T-helper 2 cell treated with Interferon-gamma antibody and Interleukin-4, amounts not matched to agents 100 ng/mL and 5 ng/mL, for 36 hours (primary cell): ENCODE results near the gene COL26A1. TPM values are rescaled to one million over a fixed set of nuclear protein-coding genes. Genes with fewer than 3 reads are reported as not detected.
"Not testable (repeated sequence)": the region's sequence is repeated elsewhere in the genome, so short reads cannot be mapped to it uniquely, and the experiment has no call there.

ENCODE experiments used
- intact Hi-C: fragments of 100-400 bp; cut with micrococcal nuclease; formaldehyde crosslinking; loops from one replicate; pipeline ENCODE4 v1.15.1; 2023
- total RNA-seq: library from RNA; stranded (reverse); gene quantifications from 2 replicates; pipeline ENCODE4 v1.2.3, GENCODE V29; 2022

COL26A1 gene
- total RNA-seq, 1 donor from 2014 or later, result not detected

DNA sequence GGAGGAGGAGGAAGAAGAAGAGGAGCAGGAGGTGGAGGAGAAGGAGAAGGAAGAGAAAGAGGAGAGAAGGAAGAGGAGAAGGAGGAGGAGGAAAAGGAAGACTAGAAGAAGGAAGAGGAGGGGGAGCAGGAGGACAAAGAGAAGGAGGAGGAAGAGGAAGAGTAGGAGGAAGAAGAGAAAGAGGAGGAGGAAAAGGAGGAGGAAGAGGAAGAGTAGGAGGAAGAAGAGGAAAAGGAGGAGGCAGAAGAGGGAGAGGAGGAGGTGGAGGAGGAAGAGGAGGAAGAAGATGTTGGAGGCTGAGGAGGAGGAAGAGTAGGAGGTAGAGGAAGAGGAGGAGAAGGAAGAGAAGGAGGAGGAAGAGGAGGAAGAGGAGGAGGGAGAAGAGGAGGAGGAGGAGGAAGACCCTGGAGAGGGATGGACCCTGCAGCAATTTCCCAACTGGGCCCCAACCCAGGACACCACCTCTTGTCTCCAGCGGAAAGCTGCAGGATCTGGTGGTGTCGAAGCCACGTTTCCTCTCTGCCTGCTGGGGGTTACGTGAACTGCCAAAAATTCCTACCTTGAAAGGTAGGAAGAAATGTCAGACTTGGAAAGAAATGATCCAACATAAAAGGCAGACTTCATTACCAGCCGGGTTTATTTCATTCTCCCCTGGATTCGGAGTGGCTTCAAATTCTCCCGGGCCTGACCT is 38.9 kb downstream of the COL26A1 start:
- intact Hi-C loops, result no loop called here

DNA sequence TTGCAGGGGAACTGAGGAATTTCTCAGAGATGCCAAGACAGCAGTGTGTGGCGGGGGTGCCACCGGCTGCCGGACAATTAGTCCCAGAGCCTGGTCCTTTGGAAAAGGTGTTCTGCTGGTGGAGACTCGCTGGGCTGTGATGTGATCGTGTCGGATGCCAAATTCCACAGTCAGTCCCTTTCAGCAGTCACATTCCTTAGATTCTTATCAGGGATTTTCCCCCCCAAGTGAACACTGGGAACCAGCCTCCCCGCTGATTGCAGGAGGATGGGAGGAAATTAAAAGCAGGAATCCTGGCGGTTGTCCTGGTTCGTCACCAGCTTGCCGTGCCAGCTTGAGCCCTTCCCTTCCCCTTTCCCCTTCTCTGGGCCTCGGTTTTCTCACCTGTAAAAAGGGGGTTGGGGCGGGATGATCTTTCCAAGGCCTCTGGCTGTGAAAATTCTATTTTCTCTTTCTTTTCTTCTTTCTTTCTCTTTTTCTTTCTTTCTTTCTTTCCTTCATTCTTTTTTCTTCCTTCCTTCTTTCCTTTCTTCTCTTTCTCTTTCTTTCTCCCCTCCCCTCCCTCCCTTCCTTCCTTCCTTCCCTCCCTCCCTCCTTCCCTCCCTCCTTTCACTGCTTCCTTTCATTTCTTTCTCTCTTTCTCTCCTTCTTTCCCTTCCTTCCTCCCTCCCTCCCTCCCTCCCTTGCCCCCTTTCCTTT is 39.6 kb downstream of the COL26A1 start:
- intact Hi-C loops, result no loop called here

DNA sequence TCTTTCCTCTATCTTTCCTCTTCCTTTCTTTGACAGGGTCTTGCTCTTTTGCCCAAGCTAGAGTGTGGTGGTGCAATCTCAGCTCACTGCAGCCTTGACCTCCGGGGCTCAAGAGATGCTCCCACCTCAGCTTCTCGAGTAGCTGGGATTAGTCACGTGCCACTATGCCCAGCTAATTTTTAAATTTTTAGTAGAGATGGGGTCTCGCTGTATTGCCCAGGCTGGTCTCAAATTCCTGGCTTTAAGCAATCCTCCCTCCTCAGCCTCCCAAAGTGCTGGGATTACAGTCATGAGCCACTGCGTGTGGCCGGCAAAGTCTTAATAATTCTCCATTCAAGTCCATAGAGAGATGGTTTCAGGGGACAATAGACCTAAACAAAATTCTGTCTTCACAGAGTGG is 40.2 kb downstream of the COL26A1 start:
- intact Hi-C loops, result no loop called here

DNA sequence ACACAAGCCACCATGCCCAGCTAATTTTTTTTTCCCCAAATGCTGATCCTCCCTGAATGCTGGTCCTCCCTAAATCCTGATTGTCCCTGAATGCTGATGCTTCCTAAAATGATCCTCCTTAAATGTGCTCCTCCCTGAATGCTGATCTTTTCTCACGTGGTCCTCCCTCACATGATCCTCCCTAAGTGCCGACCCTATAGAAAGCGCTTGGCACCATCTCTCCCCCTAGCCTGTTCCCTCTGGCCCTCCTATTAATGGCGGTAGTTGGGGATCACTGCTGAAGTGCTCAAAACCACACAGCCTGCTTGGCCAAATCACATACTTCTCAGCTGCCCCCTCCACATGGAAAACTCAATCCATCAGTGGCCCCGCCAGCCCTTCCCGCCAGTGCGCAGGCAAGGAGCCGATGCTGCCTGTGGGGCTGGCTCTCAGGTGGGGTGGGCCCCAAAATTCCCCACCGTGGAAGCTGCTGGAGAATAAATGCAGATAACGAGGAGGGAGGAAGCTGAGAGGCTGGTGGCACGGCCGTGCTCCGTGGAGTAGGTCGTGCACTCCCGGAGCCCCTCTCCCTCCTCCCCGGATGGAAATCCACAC is 42.9 kb downstream of the COL26A1 start:
- intact Hi-C loops, result no loop called here

DNA sequence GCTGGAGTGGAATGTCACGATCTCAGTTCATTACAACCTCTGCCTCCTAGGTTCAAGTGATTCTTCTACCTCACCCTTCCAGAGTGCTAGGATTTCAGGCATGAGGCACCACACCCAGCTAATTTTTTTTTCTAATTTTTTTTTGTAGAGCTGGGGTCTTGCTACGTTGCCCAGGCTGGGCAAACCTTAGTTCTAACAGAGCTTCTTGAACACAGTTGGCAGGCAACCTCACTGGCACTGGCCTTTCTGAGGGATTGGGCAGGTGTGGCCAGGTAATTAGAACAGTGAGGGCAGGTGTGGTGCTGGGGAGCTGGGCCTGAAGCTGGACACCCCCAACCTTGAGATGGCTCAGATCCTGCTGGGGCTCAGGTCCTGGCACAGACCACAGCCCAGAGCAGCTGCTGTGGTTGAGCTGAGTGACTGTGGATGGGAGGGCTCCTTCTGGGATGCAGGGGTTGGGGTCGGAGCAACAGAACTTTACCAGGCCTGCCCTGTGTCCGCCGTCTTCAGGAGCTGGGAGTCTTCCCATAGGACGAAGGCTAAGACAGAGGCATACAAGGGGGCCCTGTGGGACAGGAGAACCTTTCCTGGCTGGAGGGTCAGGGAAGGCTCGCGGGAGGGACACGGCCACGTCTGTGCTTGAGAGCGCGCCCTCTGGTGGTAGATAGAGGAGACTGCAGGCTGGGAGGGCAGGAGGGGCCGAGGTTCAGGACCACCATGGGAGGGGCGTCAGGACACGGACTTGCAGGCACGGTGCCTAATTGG is 48.2 kb downstream of the COL26A1 start:
- intact Hi-C loops, result loop anchor here (1.0 to 2.0 kb wide), 2 partner anchors 47 to 96 kb away; no protein-coding TSS in a partner anchor

DNA sequence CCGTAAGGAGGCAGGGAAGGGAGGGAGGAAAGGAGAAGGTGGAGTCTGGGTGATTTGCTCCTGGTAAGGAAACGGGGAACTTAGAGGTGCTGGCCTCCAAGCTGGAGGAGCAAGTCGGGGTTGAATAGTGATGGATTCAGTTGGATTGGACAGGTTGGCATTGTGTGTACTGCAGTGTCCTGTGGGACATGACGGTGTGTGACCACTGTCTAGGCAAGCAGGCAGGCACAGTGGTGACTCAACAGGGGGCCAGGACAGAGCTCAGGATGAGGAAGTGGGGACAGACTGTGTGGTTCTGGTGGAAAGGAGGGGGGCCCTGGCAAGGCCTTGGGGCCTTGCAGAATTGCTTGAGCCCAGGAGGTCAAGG is 48.8 kb downstream of the COL26A1 start:
- intact Hi-C loops, result loop anchor here (1.0 to 2.0 kb wide), 2 partner anchors 47 to 95 kb away; no protein-coding TSS in a partner anchor

DNA sequence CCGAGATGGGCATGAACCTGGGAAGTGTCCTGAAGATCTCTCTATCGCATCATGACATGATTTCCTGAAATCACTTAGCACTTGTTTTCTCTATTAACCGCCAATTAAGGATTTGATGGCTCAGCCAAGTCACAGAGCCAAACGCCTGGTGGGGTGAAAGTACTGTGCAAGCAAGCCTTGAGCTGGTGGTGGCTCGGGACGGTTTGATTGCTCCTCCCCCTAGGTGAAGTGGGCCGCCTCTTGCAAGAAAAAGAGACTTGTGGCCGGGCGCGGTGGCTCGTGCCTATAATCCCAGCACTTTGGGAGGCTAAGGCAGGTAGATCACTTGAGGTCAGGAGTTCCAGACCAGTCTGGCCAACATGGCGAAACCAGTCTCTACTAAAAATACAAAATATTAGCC is 50.3 kb downstream of the COL26A1 start:
- intact Hi-C loops, result no loop called here

DNA sequence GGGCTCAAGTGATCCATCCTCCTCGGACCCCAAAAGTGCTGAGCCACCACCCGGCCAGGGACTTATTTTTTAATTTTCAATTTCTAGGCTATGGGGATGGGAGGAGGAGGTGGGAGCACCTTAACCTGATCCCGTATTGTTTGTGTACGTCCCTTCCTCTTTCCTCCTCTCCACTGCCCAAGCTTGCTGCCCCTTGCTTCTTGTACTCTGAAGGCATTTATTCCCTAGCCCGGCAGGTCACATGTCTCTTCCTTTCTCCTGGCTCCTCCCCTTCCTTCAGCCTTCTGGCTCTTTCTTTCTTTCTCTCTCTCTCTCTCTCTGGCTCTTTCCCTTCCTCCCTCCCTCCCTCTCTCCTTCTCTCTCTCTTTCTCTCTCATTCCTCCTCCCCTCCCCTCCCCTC is 56.0 kb downstream of the COL26A1 start:
- intact Hi-C loops, result no loop called here

DNA sequence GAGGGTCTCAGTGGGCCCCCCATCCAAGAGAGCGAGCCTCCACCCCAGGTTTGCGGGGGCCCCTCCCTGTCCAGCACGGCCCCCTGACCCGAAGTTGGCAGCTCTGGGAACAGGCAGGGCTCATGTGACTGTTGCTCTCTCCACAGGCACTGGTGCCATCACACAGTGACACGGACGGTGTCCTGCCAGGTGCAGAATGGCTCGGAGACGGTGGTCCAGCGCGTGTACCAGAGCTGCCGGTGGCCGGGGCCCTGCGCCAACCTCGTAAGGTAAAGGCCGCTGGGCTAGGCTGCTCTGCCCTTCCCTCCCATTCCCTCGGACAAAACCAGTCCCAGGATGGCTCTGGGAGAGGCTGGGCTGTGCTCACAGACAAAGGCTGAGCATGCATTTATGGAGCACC is 57.2 kb downstream of the COL26A1 start:
- intact Hi-C loops, result no loop called here

DNA sequence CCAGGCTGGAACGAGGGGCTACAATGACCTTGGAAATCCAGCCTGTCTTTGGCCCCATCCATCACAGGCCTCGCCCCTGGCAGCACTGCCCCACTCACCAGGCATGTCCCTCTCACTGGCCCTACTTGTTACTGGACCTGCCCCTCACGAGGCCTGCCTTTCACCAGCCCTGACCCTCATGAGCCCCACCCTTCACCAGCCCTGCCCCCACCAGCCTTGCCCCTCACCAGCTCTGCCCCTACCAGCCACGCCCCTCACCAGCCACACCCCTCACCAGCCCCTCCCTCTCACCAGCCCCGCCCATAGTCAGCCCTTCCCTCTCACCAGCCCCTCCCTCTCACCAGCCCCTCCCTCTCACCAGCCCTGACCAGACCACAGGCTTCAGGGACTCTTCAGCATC is 57.8 kb downstream of the COL26A1 start:
- intact Hi-C loops, result no loop called here

DNA sequence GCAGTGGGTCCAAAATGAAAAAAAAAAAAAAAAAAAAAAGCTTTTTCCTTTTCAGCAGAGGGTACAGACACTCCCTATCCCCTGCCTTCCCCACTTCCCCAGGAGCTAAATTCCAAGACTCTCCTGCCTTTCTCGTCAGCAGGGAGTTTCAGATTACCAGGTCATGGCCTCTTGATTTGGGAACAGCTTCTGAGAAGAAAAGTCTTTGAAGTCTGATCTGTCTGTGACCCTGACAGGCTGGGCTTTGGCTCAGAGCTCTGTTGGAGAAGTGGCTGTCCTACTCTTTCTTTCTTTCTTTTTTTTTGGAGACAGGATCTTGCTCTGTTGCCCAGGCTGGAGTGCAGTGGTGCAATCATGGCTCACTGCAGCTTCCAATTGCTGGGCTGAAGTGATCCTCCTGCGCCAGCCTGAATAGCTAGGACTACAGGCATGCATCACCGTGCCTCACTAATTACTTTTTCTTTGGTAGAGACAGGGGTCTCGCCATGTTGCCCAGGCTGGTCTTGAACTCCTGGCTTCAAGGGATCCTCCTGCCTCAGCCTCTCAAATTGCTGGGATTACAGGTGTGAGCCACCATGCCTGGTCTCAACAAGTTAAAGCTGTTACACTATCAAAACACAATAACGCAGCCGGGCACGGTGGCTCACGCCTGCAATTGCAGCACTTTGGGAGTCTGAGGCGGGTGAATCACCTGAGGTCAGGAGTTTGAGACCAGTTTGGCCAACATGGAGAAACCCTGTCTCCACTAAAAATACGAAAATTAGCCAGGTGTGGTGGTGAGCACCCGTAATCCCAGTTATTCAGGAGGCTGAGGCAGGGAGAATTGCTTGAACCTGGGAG is 59.9 kb downstream of the COL26A1 start:
- intact Hi-C loops, result no loop called here

DNA sequence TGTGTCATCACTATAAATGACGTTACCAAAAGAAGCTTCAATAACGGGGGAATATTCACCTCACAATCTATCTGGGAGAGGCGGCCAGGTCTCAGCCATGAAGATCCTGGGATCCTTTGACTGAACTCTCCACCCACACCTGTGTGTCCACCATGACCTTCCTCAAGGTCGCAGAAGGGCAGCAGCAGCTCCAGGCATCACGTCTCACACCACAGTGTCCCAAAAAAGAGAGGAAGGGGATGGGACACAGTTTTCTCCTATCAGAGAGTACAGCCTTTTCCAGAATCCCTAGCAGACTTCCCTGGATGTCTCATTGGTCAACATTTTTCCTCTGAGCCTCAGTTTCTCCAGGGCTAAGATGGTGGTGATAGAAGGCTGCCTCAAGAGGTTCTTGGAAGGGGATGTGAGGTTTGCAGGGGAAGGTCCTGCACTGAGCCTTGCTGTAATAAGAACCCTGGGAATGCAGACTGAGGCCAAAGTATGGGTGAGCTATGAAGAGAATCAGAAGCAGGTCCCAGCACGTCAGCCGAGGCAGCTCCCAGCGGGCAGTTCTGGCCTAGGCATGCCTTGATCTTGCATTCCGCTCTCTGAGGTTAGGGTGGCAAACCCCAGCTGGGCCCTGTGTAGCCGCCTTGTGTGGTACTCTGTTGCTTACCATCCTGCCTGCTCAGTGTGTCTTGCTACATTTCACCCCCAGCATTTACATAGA is 63.8 kb downstream of the COL26A1 start:
- intact Hi-C loops, result no loop called here

DNA sequence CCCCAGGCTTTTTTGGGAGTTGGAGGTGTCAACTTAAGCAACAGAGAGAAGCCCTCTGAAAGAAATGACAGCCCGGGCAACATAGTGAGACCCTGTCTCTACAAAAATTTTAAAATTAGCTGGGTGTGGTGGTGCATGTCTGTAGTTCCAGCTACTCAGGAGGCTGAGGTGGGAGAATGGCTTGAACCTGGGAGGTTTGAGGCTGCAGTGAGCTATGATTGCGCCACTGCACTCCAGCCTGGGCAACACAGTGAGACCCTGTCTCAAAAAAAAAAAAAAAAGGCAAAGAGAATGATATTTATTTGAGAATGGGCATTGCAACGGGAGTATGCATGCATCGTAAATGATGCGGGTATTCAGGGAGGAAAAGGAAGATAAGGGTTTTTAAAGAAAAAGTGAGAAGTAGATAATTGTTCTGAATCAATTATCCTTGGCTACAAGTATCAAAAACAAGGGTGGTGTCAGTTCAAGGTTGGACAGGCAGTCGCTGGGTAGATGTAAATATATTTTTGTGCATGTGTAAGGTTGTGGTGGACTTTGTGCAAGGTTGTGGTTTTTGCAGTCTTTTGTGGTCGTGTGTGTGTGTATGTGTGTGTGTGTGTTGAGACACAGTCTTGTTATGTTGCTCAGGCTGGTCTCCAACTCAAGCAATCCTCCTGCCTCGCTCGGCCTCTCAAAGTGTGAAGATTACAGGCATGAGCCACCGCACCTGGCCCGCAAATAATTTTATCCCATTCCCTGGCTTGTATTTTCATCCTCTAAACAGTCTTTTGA is 65.6 kb downstream of the COL26A1 start:
- intact Hi-C loops, result no loop called here

DNA sequence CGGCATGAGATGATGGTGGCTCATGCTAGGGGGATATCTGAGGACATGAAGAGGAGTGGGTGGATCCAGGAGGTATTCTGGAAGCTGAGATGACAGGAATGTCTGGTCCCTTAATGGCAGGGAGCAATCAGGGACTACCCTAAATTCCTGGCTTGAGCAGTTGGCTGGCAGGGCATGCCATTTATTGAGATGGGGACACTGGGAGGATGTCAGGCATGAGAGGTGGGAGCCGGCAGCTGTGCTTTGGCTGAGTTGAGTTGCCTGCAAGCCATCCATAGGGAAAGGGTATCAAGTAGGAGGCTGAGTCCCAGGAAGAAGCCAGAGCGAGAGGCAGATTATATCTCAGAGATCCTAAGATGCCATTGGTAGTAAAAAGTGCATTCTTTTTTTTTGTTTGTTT is 69.6 kb downstream of the COL26A1 start:
- intact Hi-C loops, result no loop called here

DNA sequence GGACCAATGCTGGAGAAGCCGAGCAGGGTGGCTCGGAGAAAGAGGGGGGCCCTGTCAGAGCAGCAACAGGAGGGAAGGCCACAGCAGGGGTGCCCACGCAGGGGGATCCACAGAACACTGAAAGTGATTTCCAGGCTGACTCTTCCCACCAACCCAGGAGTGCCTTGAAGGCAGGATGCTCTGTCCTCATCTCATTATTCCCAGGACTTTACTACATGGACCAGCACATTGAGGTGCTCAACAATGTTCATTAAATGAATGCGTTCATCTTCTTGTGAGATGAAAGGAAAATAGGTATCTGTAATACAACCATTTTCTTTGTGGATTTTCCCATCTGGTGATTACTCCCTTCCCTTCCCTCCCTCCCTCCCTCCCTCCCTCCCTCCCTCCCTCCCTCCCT is 71.0 kb downstream of the COL26A1 start:
- intact Hi-C loops, result no loop called here

DNA sequence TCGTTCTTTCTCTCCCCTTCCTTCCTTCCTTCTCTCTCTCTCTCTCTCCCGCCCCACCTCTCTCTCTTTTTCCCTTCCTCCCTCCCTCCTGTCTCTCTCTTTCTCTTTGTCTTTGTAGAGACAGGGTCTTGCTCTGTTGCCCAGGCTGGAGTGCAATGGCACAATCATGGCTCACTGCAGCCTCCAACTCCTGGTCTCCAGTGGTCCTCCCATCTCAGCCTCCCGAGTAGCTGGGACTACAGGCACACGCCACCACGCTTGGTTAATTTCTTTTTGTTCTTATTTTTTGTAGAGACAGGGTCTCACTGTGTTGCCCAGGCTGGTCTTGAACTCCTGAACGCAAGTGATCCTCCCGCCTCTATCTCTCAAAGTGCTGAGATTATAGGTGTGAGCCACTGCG is 71.5 kb downstream of the COL26A1 start:
- intact Hi-C loops, result not testable (repeated sequence)

DNA sequence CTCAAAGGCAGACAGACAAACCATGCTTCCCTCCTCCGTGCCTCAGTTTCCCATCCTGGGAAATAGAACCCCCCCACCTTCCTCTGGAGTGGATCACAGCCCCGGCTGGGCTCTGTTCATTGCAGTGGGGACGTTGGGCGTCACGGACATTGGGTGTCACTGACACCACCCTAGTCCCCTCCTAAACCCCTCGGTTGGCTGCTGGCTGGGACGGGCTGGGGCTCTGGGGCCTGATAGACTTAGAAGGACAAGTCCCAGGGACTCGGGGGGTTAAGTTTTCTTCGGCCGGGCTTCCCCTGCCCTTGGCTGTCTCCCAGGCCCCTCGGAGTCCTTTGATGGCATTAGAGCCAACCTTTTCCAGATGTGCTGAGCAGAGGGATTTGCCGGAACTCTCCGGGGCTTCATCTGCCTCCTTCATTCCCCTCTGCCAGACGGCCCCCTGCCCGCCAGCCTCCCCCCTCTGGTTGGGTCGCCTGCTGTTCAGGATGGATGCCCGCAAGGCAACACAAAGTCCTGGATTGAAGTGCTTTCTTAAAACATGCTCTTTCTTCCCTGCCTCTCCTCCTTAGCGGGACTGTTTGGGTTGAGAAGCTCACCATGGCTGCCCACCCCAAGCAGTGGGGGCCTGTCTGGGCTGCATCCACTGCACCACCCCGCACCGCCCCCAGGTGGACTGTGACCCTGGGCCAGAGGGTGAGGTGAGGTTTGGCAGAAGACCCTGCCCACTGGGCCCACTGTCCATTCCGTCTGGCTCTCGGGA is 73.0 kb downstream of the COL26A1 start:
- intact Hi-C loops, result no loop called here

DNA sequence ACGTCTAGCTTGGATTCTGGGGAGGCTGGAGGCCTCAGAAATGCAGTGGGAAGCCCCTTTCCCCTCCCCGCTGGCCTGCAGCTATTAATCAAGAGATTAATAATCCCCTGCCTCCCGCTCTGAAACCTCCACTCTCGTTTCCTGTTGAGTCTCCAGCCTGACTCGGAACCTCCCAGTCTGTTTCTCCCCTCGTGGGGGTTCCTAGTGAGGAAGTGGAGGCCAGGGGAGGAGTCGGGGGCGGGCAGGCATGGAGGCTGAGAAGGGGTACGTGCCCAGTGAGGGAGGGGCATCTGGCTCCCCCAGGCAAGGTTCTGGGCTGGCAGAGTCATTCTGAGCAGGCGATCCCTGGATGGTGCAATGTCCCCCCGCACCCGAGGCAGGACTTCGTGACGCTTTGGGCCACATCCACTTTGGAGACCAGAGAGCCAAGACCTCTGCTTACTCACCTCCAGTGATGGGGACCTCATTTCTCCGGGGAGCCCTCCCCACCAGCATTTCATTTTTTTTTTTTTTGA is 73.6 kb downstream of the COL26A1 start:
- intact Hi-C loops, result no loop called here
